HepG2 (cell line): ENCODE data around the gene CAMK4. TPM values are rescaled to one million over a fixed set of nuclear protein-coding genes. Genes with fewer than 3 reads are reported as not detected.

Source experiments
- ATAC-seq: fragments of 200-7000 bp; cut with Tn5 transposase; 3 replicates; pipeline ENCODE4 v1.9.1; 2020; ENCODE audit warnings: mild to moderate bottlenecking, moderate library complexity
- BruUV-seq: library from RNA; stranded (reverse); fragments of 400-500 nt; replicated peaks from 2 replicates; lab custom pipeline; 2021; lab: Mats Ljungman, UMichigan
- CTCF ChIA-PET: fragments of 300-600 bp; formaldehyde crosslinking; extraction: SDS; loops from one replicate; lab custom pipeline; 2021; ENCODE audit warnings: low total read pairs, inconsistent platforms, low intra/inter-chr PET ratio; lab: Yijun Ruan, JAX
- POLR2A ChIA-PET: fragments of 350-600 bp; sonication (Branson Sonifier 250); formaldehyde crosslinking; loops from one replicate; lab custom pipeline; 2020; ENCODE audit warnings: antibody characterized with exemption, inconsistent platforms; lab: Yijun Ruan, JAX
- DNase-seq: peaks from one replicate; pipeline ENCODE4 v3.0.0-alpha.2; 2015; ENCODE audit warnings: low spot score
- FAIRE-seq: peaks from 3 replicates; lab custom pipeline; 2011; peaks lifted over from hg19 to GRCh38; lab: Jason Lieb, UNC
- H2AFZ ChIP-seq: one replicate; pipeline ENCODE4 v1.6.1; 2011; ENCODE audit warnings: low read length, inconsistent platforms
- H3K27ac ChIP-seq: fragments of 300-600 bp; 3 replicates; pipeline ENCODE4 v1.8.0; 2011; ENCODE audit warnings: mixed run types, mild to moderate bottlenecking, mixed read lengths, low read length, inconsistent platforms; ENCODE audit not compliant: insufficient read depth; ENCODE audit errors: extremely low read length
- H3K27me3 ChIP-seq, 2 experiments: fragments of 200-600 bp in 1 of 2; 2 replicates in 1 of 2; 3 replicates in 1 of 2; pipeline versions ENCODE4 v1.6.0 to v1.8.0; 2011; ENCODE audit warnings: low read length in 2 of 2, mild to moderate bottlenecking in 2 of 2, moderate library complexity in 2 of 2, inconsistent platforms in 1 of 2; ENCODE audit not compliant: insufficient read depth in 2 of 2, control insufficient read depth in 1 of 2
- H3K36me3 ChIP-seq, 2 experiments: fragments of 200-600 bp in 1 of 2; replicated peaks in 1 of 2; 2 replicates in 1 of 2; 3 replicates in 1 of 2; pipeline versions ENCODE4 v1.5.1 to v1.8.0; 2011; ENCODE audit warnings: low read length in 2 of 2, inconsistent platforms in 1 of 2; ENCODE audit not compliant: insufficient read depth in 2 of 2, control insufficient read depth in 1 of 2
- H3K4me1 ChIP-seq: 2 replicates; pipeline ENCODE4 v1.5.1; 2012; ENCODE audit warnings: low read length, inconsistent platforms; ENCODE audit not compliant: insufficient read depth
- H3K4me2 ChIP-seq: 2 replicates; pipeline ENCODE4 v1.6.0; 2011; ENCODE audit warnings: low read depth, low read length, inconsistent platforms
- H3K4me3 ChIP-seq, 3 experiments: fragments of 200-600 bp in 1 of 3; sonication (generic), shearing (Covaris generic) in 1 of 3; replicated peaks in 1 of 3; 2 replicates each; pipeline ENCODE4 v1.5.1; 2011 to 2016; ENCODE audit warnings: low read length in 3 of 3, inconsistent platforms in 2 of 3, low read depth in 2 of 3, mild to moderate bottlenecking in 2 of 3, control low read depth in 1 of 3, mixed read lengths in 1 of 3; ENCODE audit not compliant: insufficient read depth in 1 of 3
- H3K79me2 ChIP-seq: one replicate; pipeline ENCODE4 v1.6.1; 2011; ENCODE audit warnings: low read length, inconsistent platforms; ENCODE audit not compliant: insufficient read depth
- H3K9ac ChIP-seq: 2 replicates; pipeline ENCODE4 v1.6.0; 2011; ENCODE audit warnings: mild to moderate bottlenecking, low read depth, low read length, inconsistent platforms; ENCODE audit not compliant: insufficient read depth
- H3K9me3 ChIP-seq: 2 replicates; pipeline ENCODE4 v1.5.1; 2012; ENCODE audit warnings: mild to moderate bottlenecking, low read length
- H4K20me1 ChIP-seq: 2 replicates; pipeline ENCODE4 v1.6.0; 2011; ENCODE audit warnings: inconsistent platforms, mild to moderate bottlenecking, low read length, moderate library complexity; ENCODE audit not compliant: insufficient read depth
- ATF7 ChIP-seq, 2 experiments: fragments of 450-650 bp in 1 of 2; sonication (generic) in 1 of 2; formaldehyde crosslinking in 1 of 2; IDR thresholded peaks; 2 replicates each; pipeline versions ENCODE4 v1.4.0 to v1.6.1; 2016 to 2020; ENCODE audit warnings: antibody characterized with exemption in 1 of 2, mild to moderate bottlenecking in 1 of 2, missing genetic modification reagents in 1 of 2
- MXD4 ChIP-seq: IDR thresholded peaks from 2 replicates; pipeline ENCODE4 v1.6.1; 2016; ENCODE audit warnings: mild to moderate bottlenecking, missing biosample characterization, missing genetic modification reagents
- TAF15 ChIP-seq: fragments of 200-400 bp; formaldehyde crosslinking; IDR thresholded peaks from one replicate; pipeline ENCODE4 v1.6.1; 2018; ENCODE audit warnings: mild to moderate bottlenecking, low read depth, low read length; ENCODE audit not compliant: poor library complexity, severe bottlenecking
- ZBTB4 ChIP-seq: sonication (generic); formaldehyde crosslinking; IDR thresholded peaks from 2 replicates; pipeline ENCODE4 v1.4.0; 2020; ENCODE audit warnings: missing genetic modification reagents, mild to moderate bottlenecking, borderline replicate concordance
- ZHX1 ChIP-seq: sonication (generic); formaldehyde crosslinking; IDR thresholded peaks from 2 replicates; pipeline ENCODE4 v1.8.1; 2022; ENCODE audit warnings: low read depth, mild to moderate bottlenecking, missing genetic modification reagents
- ZNF318 ChIP-seq: sonication (generic); formaldehyde crosslinking; IDR thresholded peaks from 2 replicates; pipeline ENCODE4 v1.4.0; 2020; ENCODE audit warnings: mild to moderate bottlenecking, missing genetic modification reagents
- ZNF33A ChIP-seq: sonication (generic); formaldehyde crosslinking; IDR thresholded peaks from 2 replicates; pipeline ENCODE4 v1.5.1; 2020; ENCODE audit warnings: missing genetic modification reagents, mild to moderate bottlenecking, moderate library complexity, borderline replicate concordance
- ZNF382 ChIP-seq: sonication (generic); formaldehyde crosslinking; IDR thresholded peaks from 2 replicates; pipeline ENCODE4 v1.5.0; 2020; ENCODE audit warnings: missing genetic modification reagents, mild to moderate bottlenecking, borderline replicate concordance
- WGBS: methylation state at CpG from one replicate; pipeline ENCODE4 v1.1.6; 2017; ENCODE audit warnings: low lambda C conversion rate; 5-methylcytosine and 5-hydroxymethylcytosine counted together
- in situ Hi-C: cut with HindIII; loops from 2 replicates; pipeline ENCODE4 v1.10.0; 2017; ENCODE audit warnings: low pct_unique_long_range_greater_than_20kb; ENCODE audit not compliant: extremely low pct_ligation_motif_present
- intact Hi-C: fragments of 100-400 bp; cut with micrococcal nuclease; formaldehyde crosslinking; loops from one replicate; pipeline ENCODE4 v1.10.0; 2022; ENCODE audit not compliant: unreplicated experiment
- polyA plus RNA-seq, 8 experiments: library from polyadenylated mRNA; depleted of rRNA in 3 of 8; stranded (reverse) in 7 of 8; unstranded in 1 of 8; fragments of >200 nt; fragmentation: Illumina TruSeq in 4 of 8; extraction: Trizol in 4 of 8; gene quantifications; 2 replicates each; pipeline versions ENCODE4 v1.2.1 to v1.2.3, GENCODE V29; 2011 to 2016; ENCODE audit warnings: low read depth in 4 of 8, missing spikeins in 1 of 8, mixed read lengths in 1 of 8; ENCODE audit not compliant: insufficient read depth in 1 of 8
- total RNA-seq, 5 experiments: library from RNA; depleted of rRNA; stranded (reverse); fragments of >200 nt; fragmentation: Illumina TruSeq; extraction: Trizol; gene quantifications; 2 replicates each; pipeline ENCODE4 v1.2.3, GENCODE V29; 2016; ENCODE audit warnings: low read depth in 1 of 5

The CAMK4 gene
- total and polyA plus RNA-seq, 2 of the 13 experiments (the other 11 are each of a cell fraction or from before 2014, with no cell fraction given): not detected

GRCh38 chr5:111415053-111415452, 190.9 kb downstream of the CAMK4 start (continued):
- TF ChIP-seq ZHX1 (no peak), ZNF33A (CRISPR knock-in tag) (no peak), TAF15 (no peak)

GRCh38 chr5:111422245-111422644, 198.1 kb downstream of the CAMK4 start:
- no peaks in the 10 kb centered on the region for H3K36me3 ChIP-seq
- ATAC-seq (no peak), DNase-seq (no peak), FAIRE-seq (no peak)
- BruUV-seq: no TSS peak
- no peaks in the 10 kb centered on the region for H3K79me2 ChIP-seq
- no peak overlapping the region for H2AFZ ChIP-seq
- no peaks in the 10 kb centered on the region for H4K20me1 ChIP-seq
- ChIA-PET POLR2A (no interaction called here), CTCF (no interaction called here)
- no peak overlapping the region for H3K9ac ChIP-seq
- H3K27me3 ChIP-seq: no peaks in the 10 kb centered on the region
- no peak overlapping the region for H3K4me3 ChIP-seq
- no peak overlapping the region for H3K27ac ChIP-seq
- no peaks in the 10 kb centered on the region for H3K4me1 ChIP-seq
- H3K4me2 ChIP-seq: no peak overlapping the region
- intact Hi-C loops (no loop called here), in situ Hi-C loops (no loop called here)
- H3K9me3 ChIP-seq: no peaks in the 10 kb centered on the region
- WGBS: 0% methylated on average over 2 of the region's 2 CpGs
- TF ChIP-seq ZNF318: no peak
- no peak for TF ChIP-seq ATF7 (IDR thresholded peaks at IDR 0.05)
- no peak for TF ChIP-seq ATF7 (CRISPR knock-in tag; IDR thresholded peaks at IDR 0.05)
- no peak for TF ChIP-seq ZNF382 (CRISPR knock-in tag)
- no peak for TF ChIP-seq MXD4 (CRISPR knock-in tag)
- TF ChIP-seq ZBTB4 (CRISPR knock-in tag): no peak
